NCI-H1105 treated with DMSO at 0.1 percent for 48 hours (cell line): ENCODE data around the gene NLRP10.
A peak's percentile ranks its signal among the peaks of the same experiment; 100 is the strongest.
"Not testable (repeated sequence)": the region's sequence is repeated elsewhere in the genome, so short reads cannot be mapped to it uniquely, and the experiment has no call there.

Source experiments
- DNase-seq: peaks from one replicate; lab custom pipeline; 2025; lab: John Stamatoyannopoulos, UW

NLRP10 gene

GRCh38 chr11:7965386-7965785 lies at the start of gene NLRP10:
TSS of gene NLRP10 (minus strand) at chr11:7965447. CDS start at chr11:7963495, 1,952 bp downstream.
- DNase-seq, result no peak

- no peak for DNase-seq
Observed at GRCh38 chr11:8013833-8014232, 48.6 kb upstream of the NLRP10 start.

GRCh38 chr11:8011981-8012444 lies 46.8 kb upstream of the NLRP10 start:
- no peak for DNase-seq

- no peak for DNase-seq
Observed at GRCh38 chr11:8011371-8011770, 46.1 kb upstream of the NLRP10 start.

GRCh38 chr11:8009856-8010255 lies 44.6 kb upstream of the NLRP10 start:
- no peak for DNase-seq

GRCh38 chr11:8008212-8008611 lies 43.0 kb upstream of the NLRP10 start:
- DNase-seq, result no peak

GRCh38 chr11:8006349-8006977 lies 41.2 kb upstream of the NLRP10 start:
- DNase-seq, result peak; percentile 64

GRCh38 chr11:8005556-8005955 lies 40.3 kb upstream of the NLRP10 start:
- DNase-seq, result no peak

- no peak for DNase-seq
Observed at GRCh38 chr11:8004008-8004407, 38.8 kb upstream of the NLRP10 start.

- DNase-seq, result no peak
Observed at GRCh38 chr11:8003187-8003586, 37.9 kb upstream of the NLRP10 start.

- DNase-seq, result no peak
Observed at GRCh38 chr11:8002676-8003075, 37.4 kb upstream of the NLRP10 start.

- DNase-seq, result no peak
Observed at GRCh38 chr11:8000390-8000789, 35.1 kb upstream of the NLRP10 start.

GRCh38 chr11:7999795-8000194 lies 34.5 kb upstream of the NLRP10 start:
- DNase-seq, result no peak

- no peak for DNase-seq
Observed at GRCh38 chr11:7994581-7995278, 29.5 kb upstream of the NLRP10 start.

GRCh38 chr11:7987560-7987883 lies 22.3 kb upstream of the NLRP10 start:
- DNase-seq, result not testable (repeated sequence)

- DNase-seq, result peak; percentile 100
Observed at GRCh38 chr11:7986768-7987559, 21.7 kb upstream of the NLRP10 start, which contains the start of gene EIF3F. TSS of gene EIF3F (plus strand) at chr11:7987337. CDS start at chr11:7987353, 16 bp downstream.

GRCh38 chr11:7983832-7984590 lies 18.8 kb upstream of the NLRP10 start:
- no peak for DNase-seq

- DNase-seq, result no peak
Observed at GRCh38 chr11:7982582-7983119, 17.4 kb upstream of the NLRP10 start.

GRCh38 chr11:7981619-7982157 lies 16.4 kb upstream of the NLRP10 start:
- no peak for DNase-seq

GRCh38 chr11:7977232-7977917 lies 12.1 kb upstream of the NLRP10 start:
- no peak for DNase-seq

- DNase-seq, result no peak
Observed at GRCh38 chr11:7974668-7975067, 9.4 kb upstream of the NLRP10 start.
